HG02588 (cell line): Measurements from ENCODE around the gene CFAP70.
"Not testable (repeated sequence)": the region's sequence is repeated elsewhere in the genome, so short reads cannot be mapped to it uniquely, and the experiment has no call there.

Source experiments
- ATAC-seq: cut with Tn5 transposase; IDR thresholded peaks from one replicate; pipeline ENCODE4 v1.9.1; 2021; ENCODE audit warnings: mild to moderate bottlenecking, moderate library complexity; ENCODE audit not compliant: unreplicated experiment

Gene CFAP70

DNA sequence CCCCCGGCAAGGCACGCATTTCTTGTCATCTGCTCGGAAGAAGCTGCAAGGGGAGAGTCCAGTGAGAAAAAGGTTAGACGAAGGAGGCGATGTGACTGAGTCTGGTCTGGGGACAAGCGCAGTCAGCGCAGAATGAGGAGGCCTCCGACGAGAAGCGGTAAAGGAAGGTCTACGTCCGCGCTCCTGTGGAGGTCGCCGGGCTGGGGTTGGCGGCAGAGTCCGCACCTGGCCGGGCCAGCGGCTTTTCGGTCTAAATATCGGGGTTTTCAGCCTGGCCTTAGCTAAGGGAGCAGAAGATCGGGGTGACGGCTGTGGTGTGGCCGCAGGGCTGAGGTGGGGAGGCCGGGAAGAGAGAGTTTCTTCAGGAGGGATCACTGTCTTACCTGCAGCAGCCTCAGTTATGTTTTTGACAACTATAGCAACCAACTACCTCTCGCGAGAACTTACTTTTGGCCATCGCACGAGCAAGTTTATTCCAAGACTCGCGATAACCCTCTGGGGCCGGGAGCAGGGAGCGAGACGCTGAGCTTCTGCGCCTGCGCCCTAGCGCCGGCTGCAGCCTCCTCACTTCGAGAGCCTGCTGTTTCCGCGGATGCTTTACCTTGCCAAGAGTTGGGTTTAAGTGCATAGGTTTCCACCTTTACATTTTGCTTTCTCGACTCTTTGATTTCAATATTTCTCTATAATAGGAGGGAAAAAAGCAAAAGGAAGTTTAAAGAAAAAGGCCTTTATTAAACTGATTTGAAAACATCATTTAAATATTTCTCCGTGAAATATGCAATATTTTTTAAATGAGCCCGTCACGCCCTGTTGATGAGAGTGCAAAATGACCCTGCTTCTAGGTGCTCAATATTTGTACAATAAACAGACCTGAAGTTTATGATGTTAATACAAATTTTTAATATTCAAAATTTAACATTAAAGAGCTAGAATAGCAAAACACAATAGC is at the start of gene CFAP70:
Gene CFAP70, minus strand, starts transcription at position 534 of the 949 bp plus-strand sequence. CDS start 4,068 bp downstream, outside the sequence.
- peak; percentile 85 for ATAC-seq

- ATAC-seq = no peak
Observed at GRCh38 chr10:73408061-73408460, 49.4 kb upstream of the CFAP70 start.

DNA sequence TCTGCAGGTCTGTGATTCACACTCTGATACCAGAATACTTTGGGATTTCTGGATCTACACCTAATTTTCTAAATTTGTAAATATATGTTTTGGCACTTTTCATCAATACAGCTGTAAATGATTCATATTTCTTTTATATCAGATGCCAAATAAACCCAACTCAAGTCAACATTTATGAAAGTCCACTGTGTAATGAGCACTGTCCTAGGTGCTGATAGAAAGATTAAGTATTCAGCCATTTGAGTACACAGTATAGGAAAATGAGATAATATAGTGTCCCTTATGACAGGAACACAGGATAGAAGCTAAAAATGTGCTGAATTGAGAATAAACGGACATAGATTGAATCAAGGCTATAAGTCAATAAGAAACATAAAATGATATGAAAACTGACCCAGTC is 48.8 kb upstream of the CFAP70 start:
- no peak for ATAC-seq

- no peak for ATAC-seq
Observed at GRCh38 chr10:73406846-73407245, 48.2 kb upstream of the CFAP70 start.

DNA sequence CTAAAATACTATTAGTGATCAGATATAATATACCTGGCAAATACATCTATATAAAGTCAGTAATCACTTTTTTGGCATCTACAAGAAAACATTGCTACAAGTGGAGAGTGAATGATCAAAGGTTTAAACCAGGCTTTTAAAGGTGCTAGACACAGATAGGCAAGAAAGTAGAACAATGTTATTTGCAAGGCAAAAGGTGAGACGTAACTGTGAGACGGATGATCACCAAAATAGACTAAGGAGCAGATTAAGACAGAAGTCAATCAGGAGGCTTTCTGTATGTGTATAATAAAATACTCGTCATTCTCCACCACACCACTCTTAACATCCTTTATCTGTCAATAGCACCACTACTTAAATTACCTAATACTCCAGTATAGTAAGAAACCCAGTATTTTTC is 46.9 kb upstream of the CFAP70 start:
- no peak for ATAC-seq

DNA sequence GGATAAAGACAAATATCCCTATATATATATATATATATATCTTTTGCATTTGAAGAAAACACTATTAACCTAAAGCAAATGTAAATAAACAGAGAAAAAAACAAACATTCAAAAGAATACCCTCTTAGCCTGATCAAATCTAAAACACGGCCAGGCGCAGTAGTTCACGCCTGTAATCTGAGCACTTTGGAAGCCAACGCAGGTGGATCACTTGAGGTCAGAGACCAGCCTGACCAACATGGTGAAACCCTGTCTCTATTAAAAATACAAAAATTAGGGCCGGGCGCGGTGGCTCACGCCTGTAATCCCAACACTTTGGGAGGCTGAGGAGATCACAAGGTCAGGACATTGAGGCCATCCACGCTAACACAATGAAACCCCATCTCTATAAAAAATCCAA is 46.0 kb upstream of the CFAP70 start:
- no peak for ATAC-seq

- ATAC-seq = no peak
Observed at GRCh38 chr10:73401636-73402035, 43.0 kb upstream of the CFAP70 start.

DNA sequence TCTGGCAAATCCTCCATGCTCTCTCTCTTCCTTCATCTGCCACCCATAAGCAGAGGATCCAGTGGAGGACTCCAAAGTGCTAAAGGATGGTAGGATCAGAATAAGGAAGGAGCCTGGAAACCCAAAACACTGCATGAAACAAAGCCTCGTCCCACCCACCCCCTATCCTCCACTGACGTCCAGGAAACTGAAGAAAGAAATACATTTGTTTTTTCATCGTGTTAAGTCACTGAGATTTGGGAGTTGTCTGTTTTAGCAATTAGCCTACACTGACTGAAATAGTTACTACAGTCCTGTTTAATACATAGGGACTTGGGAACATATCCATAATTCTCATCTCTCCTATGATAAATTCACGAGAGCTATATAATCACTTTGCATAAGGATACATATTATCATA is 40.4 kb upstream of the CFAP70 start:
- ATAC-seq = no peak

DNA sequence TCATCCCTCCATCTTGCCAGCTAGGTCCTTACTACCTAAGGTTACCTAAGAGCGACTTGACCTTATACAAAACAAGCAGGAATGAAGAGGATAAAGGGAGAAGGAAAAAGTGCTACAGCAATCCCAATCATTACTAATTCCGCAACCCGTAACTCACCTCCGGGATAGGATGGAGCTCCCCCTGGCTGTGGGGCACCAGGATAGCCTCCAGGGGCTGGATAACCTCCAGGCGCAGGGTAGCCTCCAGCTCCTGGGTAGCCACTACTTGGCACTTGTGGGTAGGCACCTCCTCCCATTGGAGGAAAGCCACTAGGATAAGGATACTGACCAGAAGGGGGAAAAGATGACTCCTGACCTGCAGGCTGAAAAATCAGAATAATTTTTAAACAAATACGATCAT is 39.4 kb upstream of the CFAP70 start:
- ATAC-seq = no peak

DNA sequence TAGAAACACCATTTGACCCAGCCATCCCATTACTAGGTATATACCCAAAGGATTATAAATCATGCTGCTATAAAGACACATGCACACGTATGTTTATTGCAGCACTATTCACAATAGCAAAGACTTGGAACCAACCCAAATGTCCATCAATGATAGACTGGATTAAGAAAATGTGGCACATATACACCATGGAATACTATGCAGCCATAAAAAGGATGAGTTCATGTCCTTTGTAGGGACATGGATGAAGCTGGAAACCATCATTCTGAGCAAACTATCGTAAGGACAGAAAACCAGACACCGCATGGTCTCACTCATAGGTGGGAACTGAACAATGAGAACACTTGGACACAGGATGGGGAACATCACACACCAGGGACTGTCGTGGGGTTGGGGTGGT is 35.7 kb upstream of the CFAP70 start:
- not testable (repeated sequence) for ATAC-seq

- no peak for ATAC-seq
Observed at GRCh38 chr10:73388228-73388627, 29.6 kb upstream of the CFAP70 start.

DNA sequence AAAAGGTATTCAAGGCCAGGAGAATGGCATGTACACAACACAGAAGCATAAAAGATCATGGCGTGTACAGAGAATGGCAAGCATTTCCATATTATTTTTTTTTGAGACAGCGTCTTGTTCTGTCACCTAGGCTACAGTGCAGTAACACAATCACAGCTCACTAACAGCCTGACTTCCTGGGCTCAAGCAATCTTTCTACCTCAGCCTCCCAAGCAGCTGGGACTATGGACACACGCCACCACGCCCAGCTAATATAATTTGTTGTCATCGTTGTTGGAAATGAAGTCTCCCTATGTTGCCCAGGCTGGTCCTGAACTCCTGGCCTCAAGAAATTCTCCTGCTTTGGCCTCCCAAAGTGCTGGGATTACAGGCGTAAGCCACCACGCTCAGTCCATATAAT is 27.9 kb upstream of the CFAP70 start:
- ATAC-seq = no peak

DNA sequence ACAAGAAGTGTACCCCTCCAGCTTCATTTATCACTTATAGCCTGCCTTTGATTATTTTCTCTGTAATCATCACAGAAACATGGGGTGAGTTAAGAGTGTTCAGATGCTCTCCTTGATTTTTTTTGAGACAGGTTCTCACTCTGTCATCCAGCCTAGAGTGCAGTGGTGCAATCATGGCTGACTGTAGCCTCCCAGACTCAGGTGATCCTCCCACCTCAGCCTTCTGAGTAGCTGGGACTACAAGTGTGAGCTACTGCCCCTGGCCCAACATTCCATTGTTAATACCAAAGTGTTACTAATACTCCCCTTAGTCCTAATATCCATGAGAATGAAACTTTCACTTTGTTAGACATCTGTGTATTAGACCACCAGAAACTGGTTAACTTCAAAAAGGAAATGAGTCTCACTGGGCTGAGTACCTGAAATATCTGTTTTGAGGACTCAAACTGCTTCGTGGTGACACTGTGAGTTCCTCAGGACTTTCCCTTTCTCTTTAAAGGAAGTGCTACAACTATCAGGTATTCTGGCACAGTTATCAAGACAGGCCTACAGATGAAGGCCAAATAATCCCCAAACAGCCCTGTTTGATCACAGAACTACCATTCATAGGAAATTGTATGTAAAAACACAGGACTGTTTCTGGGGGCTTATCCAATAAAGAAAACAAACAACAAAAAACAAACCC is 20.5 kb upstream of the CFAP70 start:
- no peak for ATAC-seq

DNA sequence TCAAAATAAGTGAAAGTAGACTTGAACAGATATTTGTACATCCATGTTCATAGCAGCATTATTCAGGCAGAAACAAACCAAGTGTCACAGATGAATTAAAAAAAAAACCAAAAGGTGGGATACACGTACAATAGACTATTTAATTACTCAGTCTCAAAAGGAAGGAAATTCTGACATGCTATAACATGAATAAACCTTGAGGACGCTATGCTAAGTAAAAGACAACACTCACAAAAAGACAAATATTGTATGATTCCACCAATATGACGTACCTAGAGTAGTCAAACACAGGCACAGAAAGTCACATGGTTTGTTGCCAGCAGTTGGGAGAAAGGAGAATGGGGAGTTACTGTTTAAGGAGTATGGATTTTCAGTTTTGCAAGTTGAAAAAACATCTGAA is 18.0 kb upstream of the CFAP70 start:
- ATAC-seq = no peak

GRCh38 chr10:73368238-73368637 is 9.6 kb upstream of the CFAP70 start:
- no peak for ATAC-seq

DNA sequence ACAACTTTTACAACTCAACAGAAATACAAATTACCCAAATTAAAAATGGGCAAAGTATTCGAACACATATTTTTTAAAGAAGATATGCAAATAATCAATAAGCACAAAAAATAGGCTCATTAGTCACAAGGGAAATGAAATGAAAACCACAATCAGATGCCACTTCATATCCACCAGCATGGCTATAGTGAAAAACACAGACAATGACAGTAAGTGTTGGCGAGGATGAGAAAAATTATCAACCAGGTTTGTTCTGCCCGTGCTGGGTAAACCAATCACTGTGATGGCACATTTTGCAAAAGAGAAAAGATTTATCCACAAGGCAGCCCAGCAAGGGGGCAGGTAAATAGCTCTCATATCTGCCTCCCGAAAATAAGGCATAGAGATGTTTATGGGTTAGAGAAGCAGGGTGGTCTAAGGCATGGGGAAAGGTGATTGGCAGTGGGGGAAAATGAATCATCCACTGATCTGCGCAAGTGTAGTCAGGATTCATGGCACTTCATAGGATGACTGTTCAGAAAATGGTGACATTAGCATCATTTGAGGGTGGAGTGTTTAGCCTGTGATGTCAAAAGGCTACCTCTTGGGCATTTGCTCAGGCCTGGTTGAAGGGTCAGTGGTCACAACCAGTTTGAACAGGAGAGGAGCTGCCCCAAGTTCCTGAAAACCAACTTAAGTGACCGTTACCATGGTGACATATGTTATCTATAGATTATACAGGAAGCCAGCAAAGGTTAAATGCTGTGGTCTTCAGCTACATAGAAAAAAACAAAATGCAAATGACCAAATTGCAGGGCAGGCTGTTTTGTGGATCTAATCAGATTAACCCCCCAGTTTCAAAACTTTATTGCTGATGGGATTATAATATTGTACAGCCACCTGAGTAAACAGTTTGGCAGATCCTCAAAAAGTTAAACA is 8.0 kb upstream of the CFAP70 start:
- ATAC-seq = no peak

DNA sequence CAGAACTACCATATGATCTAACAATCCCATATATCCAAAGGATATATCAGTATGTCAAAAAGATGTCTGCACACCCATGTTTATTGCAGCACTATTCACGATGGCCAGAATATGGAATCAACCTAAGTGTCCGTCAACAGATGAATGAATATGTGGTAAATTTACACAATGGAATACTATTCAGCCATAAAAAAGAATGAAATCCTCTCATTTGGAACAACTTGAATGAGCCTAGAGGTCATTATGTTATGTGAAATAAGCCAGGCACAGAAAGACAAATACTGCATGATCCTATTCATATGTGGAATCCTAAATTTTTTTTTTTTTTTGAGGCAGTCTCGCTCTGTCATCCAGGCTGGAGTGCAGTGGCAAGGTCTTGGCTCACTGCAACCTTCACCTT is 6.3 kb upstream of the CFAP70 start:
- ATAC-seq = no peak

DNA sequence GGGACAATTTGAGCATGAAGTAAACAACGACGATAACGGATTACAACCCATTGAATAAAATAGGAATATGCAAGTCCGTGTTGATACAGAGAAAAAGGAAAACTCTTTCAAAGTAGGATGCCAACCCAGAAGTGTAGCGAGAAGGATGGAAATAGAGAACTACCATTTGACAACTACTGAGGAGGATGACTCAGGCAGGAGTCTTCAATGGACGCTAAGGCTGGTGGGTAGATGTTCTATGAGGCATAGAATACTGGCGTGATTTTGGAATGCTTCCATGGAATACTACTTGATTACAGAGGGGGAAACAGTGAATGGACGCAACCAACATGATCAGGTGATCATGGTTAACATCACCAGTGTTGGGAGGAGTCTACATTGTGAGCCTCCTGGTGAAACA is 828 bp upstream of the CFAP70 start:
- no peak for ATAC-seq

DNA sequence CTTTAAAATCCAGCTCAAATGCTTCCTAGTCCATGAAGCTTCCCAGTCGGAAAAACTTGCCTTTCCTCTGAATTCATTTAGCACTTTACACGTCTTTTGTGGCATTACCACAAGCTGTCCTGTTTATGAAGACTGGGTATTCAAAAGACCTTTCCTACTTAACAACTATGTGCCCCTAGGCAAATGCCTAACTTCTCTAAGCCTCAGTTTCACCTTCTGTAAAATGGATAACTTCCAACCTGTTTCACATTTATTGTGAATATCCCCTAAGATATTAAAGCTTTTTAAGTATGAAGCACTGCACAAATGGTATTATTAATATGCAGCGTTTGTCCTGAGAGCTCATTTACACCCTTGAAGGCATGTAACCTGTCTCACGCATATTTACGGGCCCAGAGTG is 843 bp downstream of the CFAP70 start:
- ATAC-seq = no peak

GRCh38 chr10:73357166-73357565 is 1.5 kb downstream of the CFAP70 start:
- no peak for ATAC-seq

- ATAC-seq = no peak
Observed at GRCh38 chr10:73344269-73344668, 14.4 kb downstream of the CFAP70 start.
